Cardiac fibroblast (primary cell): ENCODE results near the gene TEX2.

Experiments
- DNase-seq, 2 donors: peaks; one replicate each; pipeline versions ENCODE4 v3.0.0 to v3.0.0-alpha.2; 2010; ENCODE audit warnings: low read depth in 2 of 2
- H3K4me3 ChIP-seq, 2 donors: replicated peaks in 1 of 2; 1 replicate in 1 of 2; 2 replicates in 1 of 2; pipeline ENCODE4 v1.5.1; 2011; ENCODE audit warnings: low read depth in 2 of 2, low read length in 2 of 2, mild to moderate bottlenecking in 2 of 2, moderate library complexity in 1 of 2
- CTCF ChIP-seq: IDR thresholded peaks from one replicate; pipeline ENCODE4 v1.5.1; 2011; ENCODE audit warnings: low read depth, mild to moderate bottlenecking, low read length, inconsistent platforms

The TEX2 gene

GRCh38 chr17:64117981-64118979, 144.8 kb downstream of the TEX2 start:
- TF ChIP-seq CTCF: no peak
- H3K4me3 ChIP-seq: no peak overlapping the region

GRCh38 chr17:64115822-64116534, 147.1 kb downstream of the TEX2 start:
- DNase-seq: peak; percentile 89 to 93
- H3K4me3 ChIP-seq: no peak overlapping the region
- TF ChIP-seq CTCF: no peak

More at GRCh38 chr17:64117981-64118979, 144.8 kb downstream of the TEX2 start:
- peak; percentile 42 to 72 for DNase-seq

GRCh38 chr17:64115043-64115698, 147.9 kb downstream of the TEX2 start:
- H3K4me3 ChIP-seq: no peak overlapping the region
- peak; percentile 60 to 76 for DNase-seq
- TF ChIP-seq CTCF: no peak

GRCh38 chr17:64113006-64113405, 150.1 kb downstream of the TEX2 start:
- no peak for TF ChIP-seq CTCF
- H3K4me3 ChIP-seq: no peak overlapping the region
- no peak for DNase-seq

- no peak for DNase-seq
- no peak for TF ChIP-seq CTCF
- H3K4me3 ChIP-seq: no peak overlapping the region
Observed at GRCh38 chr17:64111831-64112230, 151.2 kb downstream of the TEX2 start.

GRCh38 chr17:64110379-64111152, 152.5 kb downstream of the TEX2 start:
- DNase-seq: no peak
- no peak for TF ChIP-seq CTCF
- H3K4me3 ChIP-seq: no peak overlapping the region
